Skeletal muscle satellite cell (primary cell): ENCODE results near the gene RASGRF2.

Experiments used
- H3K27me3 ChIP-seq: 2 replicates; pipeline ENCODE4 v1.7.0; 2013; ENCODE audit warnings: low read length; ENCODE audit not compliant: control insufficient read depth, insufficient read depth
- H3K36me3 ChIP-seq: 2 replicates; pipeline ENCODE4 v1.7.0; 2013; ENCODE audit warnings: mild to moderate bottlenecking, control low read depth, low read length; ENCODE audit not compliant: insufficient read depth
- H3K4me1 ChIP-seq: 2 replicates; pipeline ENCODE4 v1.7.0; 2013; ENCODE audit warnings: low read length; ENCODE audit not compliant: control insufficient read depth, insufficient read depth
- H3K4me2 ChIP-seq: 2 replicates; pipeline ENCODE4 v1.7.0; 2013; ENCODE audit warnings: mild to moderate bottlenecking, low read length
- H3K4me3 ChIP-seq: 2 replicates; pipeline ENCODE4 v1.7.0; 2013; ENCODE audit warnings: low read length
- H3K9ac ChIP-seq: 2 replicates; pipeline ENCODE4 v1.7.0; 2013; ENCODE audit warnings: mild to moderate bottlenecking, low read depth, low read length, moderate library complexity
- H3K9me3 ChIP-seq: replicated peaks from 2 replicates; pipeline ENCODE4 v1.7.0; 2013; ENCODE audit warnings: mild to moderate bottlenecking, control low read depth, low read length

The RASGRF2 gene

DNA sequence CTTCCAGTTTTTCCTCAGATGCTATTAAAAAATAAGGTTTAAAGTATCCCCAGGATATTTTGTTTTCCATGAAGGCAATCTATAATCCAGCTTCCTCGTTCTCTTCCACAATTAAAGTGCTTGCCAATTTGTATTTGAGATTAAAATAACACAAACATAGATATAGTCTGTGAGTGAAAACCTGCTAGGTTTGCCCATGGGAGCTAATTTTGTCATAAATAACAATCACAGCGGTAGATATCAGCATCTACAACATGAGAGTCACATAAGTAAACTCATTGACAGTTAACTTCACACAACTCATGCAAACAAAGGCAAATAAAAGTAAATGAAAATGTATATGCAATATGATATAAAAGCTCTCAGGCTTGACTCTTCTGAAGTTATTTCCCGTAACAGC lies 29.2 kb upstream of the RASGRF2 start:
- H3K9me3 ChIP-seq: no peaks in the 10 kb centered on the region
- no peaks in the 10 kb centered on the region for H3K36me3 ChIP-seq
- H3K27me3 ChIP-seq: no peaks in the 10 kb centered on the region
- H3K4me2 ChIP-seq: no peak overlapping the region
- H3K9ac ChIP-seq: no peak overlapping the region
- H3K4me3 ChIP-seq: no peak overlapping the region
- no peaks in the 10 kb centered on the region for H3K4me1 ChIP-seq

DNA sequence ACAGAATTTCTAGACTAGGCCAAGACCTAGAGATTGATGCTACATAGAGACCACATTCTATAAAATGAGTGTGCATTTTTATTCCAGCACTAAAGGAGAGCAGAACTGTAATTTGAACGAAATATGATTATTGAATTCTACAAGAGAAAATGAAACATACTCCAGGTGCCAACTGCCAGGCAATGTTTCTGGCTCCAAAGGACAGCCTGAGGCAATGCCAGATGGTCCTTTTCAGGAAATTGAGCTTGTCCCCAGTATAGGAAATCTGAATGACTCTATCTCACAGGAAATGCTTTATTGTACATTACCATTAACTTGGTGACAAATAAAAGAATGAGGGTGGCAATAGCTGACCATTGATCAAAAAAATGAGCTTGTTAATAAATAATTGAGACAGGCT lies 28.8 kb upstream of the RASGRF2 start:
- Histone ChIP-seq H3K36me3 (no peaks in the 10 kb centered on the region), H3K4me1 (no peaks in the 10 kb centered on the region), H3K4me3 (no peak overlapping the region), H3K4me2 (no peak overlapping the region), H3K9me3 (no peaks in the 10 kb centered on the region), H3K9ac (no peak overlapping the region), H3K27me3 (no peaks in the 10 kb centered on the region)

- Histone ChIP-seq H3K27me3 (no peaks in the 10 kb centered on the region), H3K4me2 (no peak overlapping the region), H3K9me3 (no peaks in the 10 kb centered on the region), H3K9ac (no peak overlapping the region), H3K4me3 (no peak overlapping the region), H3K4me1 (no peaks in the 10 kb centered on the region), H3K36me3 (no peaks in the 10 kb centered on the region)
These were observed 27.1 kb upstream of the RASGRF2 start for GRCh38 chr5:80933036-80933435.

GRCh38 chr5:80934751-80935150 lies 25.4 kb upstream of the RASGRF2 start:
- Histone ChIP-seq H3K9ac (no peak overlapping the region), H3K4me2 (no peak overlapping the region), H3K4me1 (no peaks in the 10 kb centered on the region), H3K9me3 (no peaks in the 10 kb centered on the region), H3K36me3 (no peaks in the 10 kb centered on the region), H3K27me3 (no peaks in the 10 kb centered on the region), H3K4me3 (no peak overlapping the region)

DNA sequence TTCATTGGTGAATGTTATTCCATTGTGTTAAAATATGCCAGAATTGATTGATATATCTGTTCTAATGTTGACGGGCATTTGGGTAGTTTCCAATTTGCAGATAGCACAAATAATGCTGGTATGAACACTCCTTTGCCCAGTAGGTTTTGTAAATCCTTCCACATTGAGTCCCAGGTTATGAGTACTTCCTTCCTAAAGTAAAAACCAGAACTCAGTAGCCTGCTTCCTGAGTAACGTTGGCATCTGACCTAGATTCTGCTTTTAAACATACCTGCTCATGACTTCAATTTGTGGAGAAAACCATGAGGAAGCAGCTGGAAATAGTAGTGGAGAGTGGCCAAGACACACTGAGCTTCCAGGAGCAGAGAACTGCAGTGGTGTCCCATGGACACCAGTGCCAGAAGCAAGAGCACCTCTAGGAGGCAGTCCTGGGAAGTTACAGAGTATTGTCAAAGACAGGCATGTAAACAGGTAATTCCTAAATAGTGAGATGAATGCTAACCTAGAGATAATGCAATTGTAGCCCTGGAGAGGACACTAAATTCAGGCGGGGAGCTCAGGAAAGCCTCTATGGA lies 24.3 kb upstream of the RASGRF2 start:
- H3K27me3 ChIP-seq: no peaks in the 10 kb centered on the region
- no peak overlapping the region for H3K9ac ChIP-seq
- no peaks in the 10 kb centered on the region for H3K9me3 ChIP-seq
- no peak overlapping the region for H3K4me2 ChIP-seq
- no peaks in the 10 kb centered on the region for H3K36me3 ChIP-seq
- H3K4me3 ChIP-seq: no peak overlapping the region
- no peaks in the 10 kb centered on the region for H3K4me1 ChIP-seq

DNA sequence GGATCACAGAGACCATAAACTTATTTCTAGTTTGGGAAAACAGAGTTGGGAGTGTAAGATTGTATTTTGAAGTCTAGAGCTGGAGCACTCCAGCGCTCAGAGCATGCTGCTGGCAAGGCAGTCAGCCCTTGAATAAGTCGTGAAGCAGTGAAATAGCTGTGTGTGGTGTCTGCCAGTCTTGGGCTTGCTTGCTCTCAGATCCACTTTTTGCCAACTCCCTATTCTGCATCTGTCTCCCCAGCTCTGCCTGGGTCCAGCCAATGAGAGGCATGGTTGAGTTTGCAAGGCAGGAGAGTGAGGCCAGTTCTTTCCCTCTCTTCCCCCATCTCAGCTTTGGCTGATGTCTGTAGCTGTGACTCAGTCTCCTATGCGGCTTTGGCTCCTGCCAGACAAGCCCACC lies 23.3 kb upstream of the RASGRF2 start:
- no peaks in the 10 kb centered on the region for H3K36me3 ChIP-seq
- H3K9me3 ChIP-seq: no peaks in the 10 kb centered on the region
- no peak overlapping the region for H3K4me2 ChIP-seq
- no peaks in the 10 kb centered on the region for H3K4me1 ChIP-seq
- H3K9ac ChIP-seq: no peak overlapping the region
- no peak overlapping the region for H3K4me3 ChIP-seq
- H3K27me3 ChIP-seq: no peaks in the 10 kb centered on the region

- Histone ChIP-seq H3K36me3 (no peaks in the 10 kb centered on the region), H3K9me3 (no peaks in the 10 kb centered on the region), H3K27me3 (no peaks in the 10 kb centered on the region), H3K4me1 (no peaks in the 10 kb centered on the region), H3K4me2 (no peak overlapping the region), H3K4me3 (no peak overlapping the region), H3K9ac (no peak overlapping the region)
These were observed 22.4 kb upstream of the RASGRF2 start for GRCh38 chr5:80937584-80938356.

GRCh38 chr5:80941496-80941895 lies 18.7 kb upstream of the RASGRF2 start:
- H3K27me3 ChIP-seq: no peaks in the 10 kb centered on the region
- no peaks in the 10 kb centered on the region for H3K36me3 ChIP-seq

DNA sequence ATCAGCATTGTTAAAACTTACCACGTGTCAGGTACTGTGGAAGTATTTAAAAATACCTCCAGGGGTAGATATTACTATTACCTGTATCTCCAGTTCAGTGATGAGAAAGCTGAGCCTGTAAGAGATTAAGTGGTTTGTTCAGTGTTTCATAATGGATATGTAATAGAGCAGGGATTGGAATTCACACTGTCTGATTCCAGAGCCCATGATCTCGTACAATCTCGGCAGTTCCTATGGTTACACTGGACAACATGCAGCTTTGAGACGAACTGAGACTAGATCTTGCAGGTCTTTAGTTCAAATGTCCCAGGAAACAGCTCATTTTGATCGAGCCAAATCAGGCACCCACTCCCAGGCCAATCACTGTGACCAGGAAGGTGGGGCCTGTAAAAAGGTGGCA lies 8.8 kb upstream of the RASGRF2 start:
- Histone ChIP-seq H3K9me3 (no peaks in the 10 kb centered on the region), H3K4me1 (no peaks in the 10 kb centered on the region), H3K4me3 (no peak overlapping the region), H3K36me3 (no peaks in the 10 kb centered on the region), H3K4me2 (no peak overlapping the region), H3K9ac (no peak overlapping the region), H3K27me3 (peaks cover 28% of the 10 kb centered on the region)

More at GRCh38 chr5:80941496-80941895, 18.7 kb upstream of the RASGRF2 start:
- no peak overlapping the region for H3K4me3 ChIP-seq
- no peak overlapping the region for H3K4me2 ChIP-seq
- no peaks in the 10 kb centered on the region for H3K4me1 ChIP-seq
- H3K9ac ChIP-seq: no peak overlapping the region
- no peaks in the 10 kb centered on the region for H3K9me3 ChIP-seq

GRCh38 chr5:80953587-80953986 lies 6.6 kb upstream of the RASGRF2 start:
- Histone ChIP-seq H3K9me3 (no peaks in the 10 kb centered on the region), H3K4me3 (no peak overlapping the region), H3K36me3 (no peaks in the 10 kb centered on the region), H3K4me2 (no peak overlapping the region), H3K9ac (no peak overlapping the region), H3K4me1 (no peaks in the 10 kb centered on the region), H3K27me3 (peaks cover 50% of the 10 kb centered on the region)

DNA sequence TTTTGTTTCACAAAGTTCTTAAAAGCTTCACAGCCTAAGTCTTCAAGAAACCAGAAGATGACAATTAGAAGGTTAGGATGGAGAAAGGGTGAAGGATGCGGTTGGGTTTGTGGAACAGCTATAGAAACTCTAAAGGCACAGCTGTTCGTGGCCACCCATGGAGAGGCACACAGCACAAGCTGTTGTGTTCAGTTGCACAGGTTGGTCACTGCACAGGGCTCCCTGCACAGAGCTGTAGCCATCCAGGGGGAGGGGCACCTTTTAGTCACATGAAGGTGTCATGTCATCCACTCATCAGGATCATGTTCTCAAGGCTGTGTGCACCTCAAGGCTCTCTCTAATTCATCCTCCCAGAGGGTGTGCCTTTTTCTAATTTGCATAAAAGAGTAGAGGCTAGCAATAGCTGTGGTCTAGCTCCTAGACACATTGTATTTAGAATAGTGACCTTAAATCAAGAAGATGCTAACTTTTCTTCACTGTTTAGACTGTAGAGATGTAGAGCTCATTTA lies 5.0 kb upstream of the RASGRF2 start:
- Histone ChIP-seq H3K9me3 (no peaks in the 10 kb centered on the region), H3K36me3 (no peaks in the 10 kb centered on the region), H3K9ac (no peak overlapping the region), H3K27me3 (peaks cover 64% of the 10 kb centered on the region), H3K4me1 (peaks cover 5% of the 10 kb centered on the region), H3K4me3 (no peak overlapping the region), H3K4me2 (no peak overlapping the region)

DNA sequence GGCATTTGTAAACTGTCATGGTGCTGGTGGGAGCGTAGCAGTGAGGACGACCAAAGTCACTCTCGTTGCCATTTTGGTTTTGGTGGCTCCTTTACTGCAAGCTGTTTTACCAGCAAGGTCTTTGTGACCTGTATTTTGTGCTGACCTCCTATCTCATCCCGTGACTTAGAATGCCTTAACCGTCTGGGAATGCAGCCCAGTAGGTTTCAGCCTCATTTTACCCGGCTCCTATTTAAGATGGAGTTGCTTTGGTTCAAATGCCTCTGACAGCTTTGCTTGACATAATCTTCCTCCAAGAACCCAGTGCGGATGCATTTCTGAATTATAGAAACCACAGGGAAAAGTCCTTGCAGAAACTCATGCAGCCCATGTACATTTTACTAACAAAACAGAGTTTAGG lies 3.9 kb upstream of the RASGRF2 start:
- Histone ChIP-seq H3K9me3 (no peaks in the 10 kb centered on the region), H3K4me3 (no peak overlapping the region), H3K36me3 (no peaks in the 10 kb centered on the region), H3K27me3 (peaks cover 72% of the 10 kb centered on the region), H3K4me1 (peaks cover 12% of the 10 kb centered on the region), H3K4me2 (peak overlapping the region; percentile 46), H3K9ac (no peak overlapping the region)
